ENCODE results near the gene MBLAC2. TPM values are rescaled to one million over a fixed set of nuclear protein-coding genes. Genes with fewer than 3 reads are reported as not detected.

MBLAC2 gene
- total RNA-seq, 4 donors from 2014 or later = 0.60 to 6.1 (median 6.0) TPM

- Histone ChIP-seq H3K4me3 (peak overlapping the region; percentile 75 to 78 (median 76)), H3K9me3 (no peaks in the 10 kb centered on the region), H3K27ac (peak overlapping the region; percentile 84 to 93 (median 92)), H3K4me1 (peaks cover 5 to 28% (median 18%) of the 10 kb centered on the region in 4 donors), H3K27me3 (no peaks in the 10 kb centered on the region), H3K36me3 (no peaks in the 10 kb centered on the region)
- in situ Hi-C loops (cut with MboI; ENCODE audit: low pct_ligation_motif_present in 1 of 4, low pct_unique_long_range_greater_than_20kb in 1 of 4, low sequenced_read_pairs in 3 of 4) (loop anchor here in 2 of 4 donors (10.0 to 25.0 kb wide), 2 partner anchors 52 to 314 kb away; partner anchors contain the start of gene LYSMD3 (in 1 of the 2)), intact Hi-C loops (cut with DNase I; ENCODE audit: low total_unique reads) (no loop called here)
- no peak for DNase-seq
- WGBS, 2 donors (ENCODE audit: low coverage in 1 of 2) = 39 to 47% methylated on average over 7 to 9 of the region's 9 CpGs
- TF ChIP-seq POLR2A (IDR thresholded peaks at IDR 0.05) (no peak), CTCF (IDR thresholded peaks at IDR 0.05) (no peak), POLR2AphosphoS5 (IDR thresholded peaks at IDR 0.05) (no peak), EP300 (IDR thresholded peaks at IDR 0.05; ENCODE audit: low read depth) (no peak)
Observed at GRCh38 chr5:90472783-90473395, 1.7 kb downstream of the MBLAC2 start.

- Histone ChIP-seq H3K4me3 (no peak overlapping the region), H3K36me3 (no peaks in the 10 kb centered on the region), H3K27me3 (no peaks in the 10 kb centered on the region), H3K4me1 (peaks cover 0 to 7% (median 3%) of the 10 kb centered on the region in 4 donors), H3K9me3 (no peaks in the 10 kb centered on the region), H3K27ac (no peak overlapping the region)
- DNase-seq = no peak
- WGBS, 2 donors (ENCODE audit: low coverage in 1 of 2) = 79 to 84% methylated on average over 4 of the region's 4 CpGs
- intact Hi-C loops (cut with DNase I; ENCODE audit: low total_unique reads) (no loop called here), in situ Hi-C loops (cut with MboI; ENCODE audit: low pct_ligation_motif_present in 1 of 4, low pct_unique_long_range_greater_than_20kb in 1 of 4, low sequenced_read_pairs in 3 of 4) (loop anchor here in 1 of 4 donors (25.0 kb wide), 1 partner anchor 326 kb away; no protein-coding TSS in a partner anchor)
- TF ChIP-seq EP300 (IDR thresholded peaks at IDR 0.05; ENCODE audit: low read depth) (no peak), POLR2A (IDR thresholded peaks at IDR 0.05) (no peak), CTCF (IDR thresholded peaks at IDR 0.05) (no peak), POLR2AphosphoS5 (IDR thresholded peaks at IDR 0.05) (no peak)
Observed at GRCh38 chr5:90461288-90461687, 13.3 kb downstream of the MBLAC2 start.

GRCh38 chr5:90446961-90447360 is 27.6 kb downstream of the MBLAC2 start:
- H3K36me3 ChIP-seq = no peaks in the 10 kb centered on the region
- in situ Hi-C loops (cut with MboI; ENCODE audit: low pct_ligation_motif_present in 1 of 4, low pct_unique_long_range_greater_than_20kb in 1 of 4, low sequenced_read_pairs in 3 of 4) (loop anchor here in 3 of 4 donors (25.0 kb wide), 2 partner anchors 90 to 340 kb away; partner anchors contain the start of gene LYSMD3 (in 1 of the 3)), intact Hi-C loops (cut with DNase I; ENCODE audit: low total_unique reads) (no loop called here)
- no peak for DNase-seq
- no peaks in the 10 kb centered on the region for H3K4me1 ChIP-seq
- H3K27me3 ChIP-seq = no peaks in the 10 kb centered on the region
- H3K9me3 ChIP-seq = no peaks in the 10 kb centered on the region
- no peak for TF ChIP-seq EP300 (IDR thresholded peaks at IDR 0.05; ENCODE audit: low read depth)
- TF ChIP-seq POLR2AphosphoS5 (IDR thresholded peaks at IDR 0.05) = no peak
- no peak for TF ChIP-seq POLR2A (IDR thresholded peaks at IDR 0.05)
- TF ChIP-seq CTCF (IDR thresholded peaks at IDR 0.05) = no peak
- H3K27ac ChIP-seq = no peak overlapping the region
- H3K4me3 ChIP-seq = no peak overlapping the region

- TF ChIP-seq EP300 (IDR thresholded peaks at IDR 0.05; ENCODE audit: low read depth) (no peak), POLR2A (IDR thresholded peaks at IDR 0.05) (no peak), CTCF (IDR thresholded peaks at IDR 0.05) (no peak), POLR2AphosphoS5 (IDR thresholded peaks at IDR 0.05) (no peak)
- peaks cover 0 to 8% (median 4%) of the 10 kb centered on the region in 4 donors for H3K4me1 ChIP-seq
- intact Hi-C loops (cut with DNase I; ENCODE audit: low total_unique reads) = no loop called here
- no peak overlapping the region for H3K4me3 ChIP-seq
- no peaks in the 10 kb centered on the region for H3K27me3 ChIP-seq
- no peaks in the 10 kb centered on the region for H3K9me3 ChIP-seq
- in situ Hi-C loops (cut with MboI; ENCODE audit: low pct_ligation_motif_present in 1 of 4, low pct_unique_long_range_greater_than_20kb in 1 of 4, low sequenced_read_pairs in 3 of 4) = loop anchor here in 3 of 4 donors (25.0 kb wide), 2 partner anchors 97 to 347 kb away; partner anchors contain the start of gene LYSMD3 (in 1 of the 3)
- no peaks in the 10 kb centered on the region for H3K36me3 ChIP-seq
- WGBS, 2 donors (ENCODE audit: low coverage in 1 of 2) = 49 to 89% methylated on average over 1 to 2 of the region's 2 CpGs
- H3K27ac ChIP-seq = no peak overlapping the region
- DNase-seq = no peak
Observed at GRCh38 chr5:90440644-90441043, 33.9 kb downstream of the MBLAC2 start.

Data from transverse colon (tissue), 4 donors.